ENCODE measurements around the gene AAK1. TPM values are rescaled to one million over a fixed set of nuclear protein-coding genes. Genes with fewer than 3 reads are reported as not detected.
A peak's percentile ranks its signal among the peaks of the same experiment; 100 is the strongest.

AAK1 gene
- total RNA-seq, 2 experiments from 2014 or later: 114 to 115 TPM

- ChIA-PET POLR2A (interaction anchor here (0.6 to 2.3 kb wide), 7 partner anchors 10 to 537 kb away, joined by 3 to 11 read pairs (median 3); no protein-coding TSS in a partner anchor), CTCF (interaction anchor here (0.7 to 4.9 kb wide), 5 partner anchors 10 to 38 kb away, joined by 3 to 20 read pairs (median 4); no protein-coding TSS in a partner anchor)
- DNase-seq (peak; percentile 25), ATAC-seq (peak; percentile 28)
- Mint-ChIP-seq H3K27me3 (no peaks in the 10 kb centered on the region), H3K27ac (peak overlapping the region; percentile 22), H3K36me3 (ENCODE audit: low read depth) (peaks cover 56% of the 10 kb centered on the region), H3K4me3 (no peak overlapping the region), H3K4me1 (ENCODE audit: low read depth) (peaks cover 87% of the 10 kb centered on the region), H3K9me3 (peaks cover 18% of the 10 kb centered on the region)
- no peak for TF ChIP-seq CTCF (IDR thresholded peaks at IDR 0.05)
- intact Hi-C loops (cut with micrococcal nuclease): no loop called here
Measured at GRCh38 chr2:69603146-69603743, 40.3 kb downstream of the AAK1 start.

- CTCF ChIA-PET: interaction anchor here (0.6 to 4.9 kb wide), 5 partner anchors 14 to 82 kb away, joined by 3 to 20 read pairs (median 3); no protein-coding TSS in a partner anchor
- Mint-ChIP-seq H3K27me3 (no peaks in the 10 kb centered on the region), H3K36me3 (ENCODE audit: low read depth) (peaks cover 52% of the 10 kb centered on the region), H3K4me3 (no peak overlapping the region), H3K9me3 (peaks cover 10% of the 10 kb centered on the region), H3K27ac (peak overlapping the region; percentile 82), H3K4me1 (ENCODE audit: low read depth) (peaks cover 90% of the 10 kb centered on the region)
- ATAC-seq: peak; percentile 86
- no peak for DNase-seq
- no peak for TF ChIP-seq CTCF (IDR thresholded peaks at IDR 0.05)
- intact Hi-C loops (cut with micrococcal nuclease): no loop called here
- POLR2A ChIA-PET: interaction anchor here (0.7 to 1.5 kb wide), 3 partner anchors 24 to 95 kb away, joined by 3 to 10 read pairs (median 3); partner anchors contain the start of gene AAK1
Measured at GRCh38 chr2:69601179-69601612, 42.3 kb downstream of the AAK1 start.

DNA sequence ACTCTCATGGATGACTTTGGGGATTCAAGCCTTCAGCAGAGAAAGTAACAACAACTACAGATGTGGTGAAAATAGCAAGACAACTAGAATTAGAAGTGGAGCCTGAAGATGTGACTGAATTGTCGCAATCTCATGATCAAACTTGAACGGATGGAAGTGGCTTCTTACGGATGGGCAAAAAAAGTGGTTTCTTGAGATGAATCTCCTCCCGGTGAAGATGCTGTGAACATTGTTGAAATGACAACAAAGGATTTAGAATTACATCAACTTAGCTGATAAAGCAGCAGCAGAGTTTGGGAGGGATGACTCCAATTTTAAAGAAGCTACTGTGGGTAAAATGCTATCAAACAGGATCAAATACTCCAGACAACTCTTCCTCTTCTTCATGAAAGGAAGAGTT, 43.1 kb downstream of the AAK1 start:
- H3K27me3 Mint-ChIP-seq: no peaks in the 10 kb centered on the region
- intact Hi-C loops (cut with micrococcal nuclease): no loop called here
- H3K9me3 Mint-ChIP-seq: peaks cover 2% of the 10 kb centered on the region
- H3K27ac Mint-ChIP-seq: peak overlapping the region; percentile 82
- ATAC-seq (peak; percentile 17), DNase-seq (no peak)
- CTCF ChIA-PET: interaction anchor here (0.6 to 4.9 kb wide), 3 partner anchors 17 to 37 kb away, joined by 4 to 20 read pairs (median 5); no protein-coding TSS in a partner anchor
- peaks cover 50% of the 10 kb centered on the region for H3K36me3 Mint-ChIP-seq (ENCODE audit: low read depth)
- no peak overlapping the region for H3K4me3 Mint-ChIP-seq
- POLR2A ChIA-PET: interaction anchor here (0.6 to 2.0 kb wide), 5 partner anchors 14 to 266 kb away, joined by 3 to 13 read pairs (median 4); partner anchors contain the start of gene AAK1
- H3K4me1 Mint-ChIP-seq (ENCODE audit: low read depth): peaks cover 87% of the 10 kb centered on the region
- no peak for TF ChIP-seq CTCF (IDR thresholded peaks at IDR 0.05)

- POLR2A ChIA-PET: interaction anchor here (1.4 to 2.0 kb wide), 2 partner anchors 11 to 47 kb away, joined by 3 to 13 read pairs; no protein-coding TSS in a partner anchor
- ATAC-seq: no peak
- H3K4me1 Mint-ChIP-seq (ENCODE audit: low read depth): peaks cover 76% of the 10 kb centered on the region
- TF ChIP-seq CTCF (IDR thresholded peaks at IDR 0.05): no peak
- DNase-seq: no peak
- H3K27me3 Mint-ChIP-seq: no peaks in the 10 kb centered on the region
- intact Hi-C loops (cut with micrococcal nuclease): no loop called here
- peaks cover 46% of the 10 kb centered on the region for H3K36me3 Mint-ChIP-seq (ENCODE audit: low read depth)
- CTCF ChIA-PET: interaction anchor here (0.7 to 3.1 kb wide), 5 partner anchors 9 to 33 kb away, joined by 3 to 31 read pairs (median 4); no protein-coding TSS in a partner anchor
- H3K9me3 Mint-ChIP-seq: no peaks in the 10 kb centered on the region
- H3K4me3 Mint-ChIP-seq: peak overlapping the region; percentile 42
- peak overlapping the region; percentile 73 for H3K27ac Mint-ChIP-seq
Measured at GRCh38 chr2:69597843-69598610, 45.5 kb downstream of the AAK1 start.
